Lung (tissue), 12 donors: ENCODE measurements around the gene PCDHB15. TPM values are rescaled to one million over a fixed set of nuclear protein-coding genes. Genes with fewer than 3 reads are reported as not detected.
"Not testable (repeated sequence)": the region's sequence is repeated elsewhere in the genome, so short reads cannot be mapped to it uniquely, and the experiment has no call there.

Experiments
- ATAC-seq: fragments of 200-7000 bp; cut with Tn5 transposase; one replicate; pipeline ENCODE4 v1.9.1; 2020; ENCODE audit warnings: moderate number of reproducible peaks; ENCODE audit not compliant: insufficient read depth, low FRiP score
- DNase-seq, 3 donors: peaks; one replicate each; pipeline ENCODE4 v3.0.0-alpha.2; 2013 to 2017
- H3K27ac ChIP-seq, 2 donors: one replicate each; pipeline ENCODE4 v1.5.1; 2013; ENCODE audit warnings: mild to moderate bottlenecking in 2 of 2, moderate library complexity in 2 of 2, control low read depth in 1 of 2, inconsistent platforms in 1 of 2, low read depth in 1 of 2, low read length in 1 of 2
- H3K27me3 ChIP-seq, 3 donors: one replicate each; pipeline ENCODE4 v1.5.1; 2013; ENCODE audit warnings: low read length in 2 of 3; ENCODE audit not compliant: control insufficient read depth in 3 of 3, insufficient read depth in 3 of 3
- H3K36me3 ChIP-seq, 4 donors: one replicate each; pipeline ENCODE4 v1.5.1; 2013; ENCODE audit warnings: low read length in 4 of 4, mild to moderate bottlenecking in 1 of 4, moderate library complexity in 1 of 4; ENCODE audit not compliant: control insufficient read depth in 4 of 4, insufficient read depth in 4 of 4
- H3K4me1 ChIP-seq, 5 donors: one replicate each; pipeline ENCODE4 v1.5.1; 2013; ENCODE audit warnings: low read length in 5 of 5, mild to moderate bottlenecking in 2 of 5, moderate library complexity in 1 of 5; ENCODE audit not compliant: control insufficient read depth in 5 of 5, insufficient read depth in 5 of 5
- H3K4me3 ChIP-seq: one replicate; pipeline ENCODE4 v1.5.1; 2013; ENCODE audit warnings: mild to moderate bottlenecking, control low read depth, moderate library complexity
- H3K9ac ChIP-seq, 2 donors: one replicate each; pipeline ENCODE4 v1.5.1; 2013; ENCODE audit warnings: low read length in 2 of 2, control low read depth in 1 of 2; ENCODE audit not compliant: insufficient read depth in 1 of 2
- H3K9me3 ChIP-seq, 4 donors: one replicate each; pipeline ENCODE4 v1.5.1; 2013; ENCODE audit warnings: low read length in 3 of 4, mild to moderate bottlenecking in 1 of 4, moderate library complexity in 1 of 4; ENCODE audit not compliant: control insufficient read depth in 4 of 4, insufficient read depth in 3 of 4
- WGBS, 2 donors: extraction: QIAGEN DNeasy Blood & Tissue Kit; methylation state at CpG; one replicate each; pipeline ENCODE4 v1.1.7; 2013; 5-methylcytosine and 5-hydroxymethylcytosine counted together
- polyA plus RNA-seq, 2 donors: library from polyadenylated mRNA; stranded (reverse); fragments of 200-250 nt; gene quantifications; one replicate each; pipeline ENCODE4 v1.2.1, GENCODE V29; 2013
- total RNA-seq, 2 donors: library from RNA; depleted of rRNA in 1 of 2; stranded (reverse); fragments of >200 nt in 1 of 2; gene quantifications; one replicate each; pipeline ENCODE4 v1.2.1, GENCODE V29; 2014 to 2021
- TF ChIP-seq, protein P1 (sequence below): IDR thresholded peaks from 2 replicates; pipeline ENCODE4 v1.5.1; 2012; ENCODE audit warnings: mild to moderate bottlenecking; ENCODE audit errors: control extremely low read depth, extremely low read depth
- donor health status: control.
- donor health status: control.
- donor health status: Bipolar disorder and iron deficiency.
- donor health status: healthy.
- donor health status: DM: yes; HTN: yes; CAD: no.

PCDHB15 gene
- total and polyA plus RNA-seq, 4 donors: 1.4 to 8.0 (median 2.5) TPM

DNA sequence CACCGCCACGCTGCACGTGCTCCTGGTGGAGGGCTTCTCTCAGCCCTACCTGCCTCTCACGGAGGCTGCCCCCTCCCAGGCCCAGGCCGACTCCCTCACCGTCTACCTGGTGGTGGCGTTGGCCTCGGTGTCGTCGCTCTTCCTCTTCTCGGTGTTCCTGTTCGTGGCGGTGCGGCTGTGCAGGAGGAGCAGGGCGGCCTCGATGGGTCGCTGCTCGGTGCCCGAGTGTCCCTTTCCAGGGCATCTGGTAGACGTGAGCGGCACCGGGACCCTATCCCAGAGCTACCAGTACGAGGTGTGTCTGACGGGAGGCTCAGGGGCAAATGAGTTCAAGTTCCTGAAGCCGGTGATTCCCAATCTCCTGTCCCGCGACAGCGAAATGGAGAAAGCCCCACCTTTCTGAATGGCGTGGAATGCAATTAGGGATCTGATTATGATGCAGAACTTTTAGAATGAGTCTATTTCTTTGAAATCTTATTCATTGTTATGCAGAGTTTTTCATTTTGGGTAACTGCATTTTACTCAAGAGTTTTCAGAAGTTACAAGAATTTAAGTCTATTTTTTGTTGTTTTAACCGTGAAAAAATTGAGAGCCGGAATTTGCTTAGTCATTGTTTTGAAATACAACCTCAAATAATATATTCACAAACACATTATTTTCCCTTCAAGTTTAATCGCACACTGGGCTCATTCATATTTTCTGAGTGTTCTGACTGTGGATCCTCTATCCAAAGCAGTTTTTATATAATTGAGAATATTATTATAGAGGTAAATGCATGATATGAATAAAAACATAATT, 8.5 kb upstream of the PCDHB15 start:
- Histone ChIP-seq H3K4me1 (no peaks in the 10 kb centered on the region), H3K9me3 (peaks cover 10 to 54% (median 28%) of the 10 kb centered on the region in 4 donors), H3K27me3 (no peaks in the 10 kb centered on the region), H3K27ac (no peak overlapping the region), H3K4me3 (no peak overlapping the region), H3K9ac (no peak overlapping the region), H3K36me3 (peaks cover 0 to 4% (median 0%) of the 10 kb centered on the region in 4 donors)
- 18 to 20% methylated on average over 32 of the region's 32 CpGs for WGBS, 2 donors
- ATAC-seq: no peak
- no peak for DNase-seq
- TF ChIP-seq, protein P1, sequence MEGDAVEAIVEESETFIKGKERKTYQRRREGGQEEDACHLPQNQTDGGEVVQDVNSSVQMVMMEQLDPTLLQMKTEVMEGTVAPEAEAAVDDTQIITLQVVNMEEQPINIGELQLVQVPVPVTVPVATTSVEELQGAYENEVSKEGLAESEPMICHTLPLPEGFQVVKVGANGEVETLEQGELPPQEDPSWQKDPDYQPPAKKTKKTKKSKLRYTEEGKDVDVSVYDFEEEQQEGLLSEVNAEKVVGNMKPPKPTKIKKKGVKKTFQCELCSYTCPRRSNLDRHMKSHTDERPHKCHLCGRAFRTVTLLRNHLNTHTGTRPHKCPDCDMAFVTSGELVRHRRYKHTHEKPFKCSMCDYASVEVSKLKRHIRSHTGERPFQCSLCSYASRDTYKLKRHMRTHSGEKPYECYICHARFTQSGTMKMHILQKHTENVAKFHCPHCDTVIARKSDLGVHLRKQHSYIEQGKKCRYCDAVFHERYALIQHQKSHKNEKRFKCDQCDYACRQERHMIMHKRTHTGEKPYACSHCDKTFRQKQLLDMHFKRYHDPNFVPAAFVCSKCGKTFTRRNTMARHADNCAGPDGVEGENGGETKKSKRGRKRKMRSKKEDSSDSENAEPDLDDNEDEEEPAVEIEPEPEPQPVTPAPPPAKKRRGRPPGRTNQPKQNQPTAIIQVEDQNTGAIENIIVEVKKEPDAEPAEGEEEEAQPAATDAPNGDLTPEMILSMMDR: no peak

DNA sequence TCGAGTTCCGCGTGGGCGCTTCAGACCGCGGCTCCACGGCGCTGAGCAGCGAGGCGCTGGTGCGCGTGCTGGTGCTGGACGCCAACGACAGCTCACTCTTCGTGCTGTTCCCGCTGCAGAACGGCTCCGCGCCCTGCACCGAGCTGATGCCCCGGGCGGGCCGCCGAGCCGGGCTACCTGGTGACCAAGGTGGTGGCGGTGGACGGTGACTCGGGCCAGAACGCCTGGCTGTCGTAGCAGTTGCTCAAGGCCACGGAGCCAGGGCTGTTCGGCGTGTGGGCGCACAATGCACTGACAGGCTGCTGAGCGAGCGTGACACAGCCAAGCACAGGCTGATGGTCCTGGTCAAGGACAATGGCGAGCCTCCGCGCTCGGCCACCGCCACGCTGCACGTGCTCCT, 3.7 kb upstream of the PCDHB15 start:
- Histone ChIP-seq H3K36me3 (peaks cover 0 to 7% (median 0%) of the 10 kb centered on the region in 4 donors), H3K4me1 (no peaks in the 10 kb centered on the region), H3K9ac (no peak overlapping the region), H3K9me3 (peaks cover 6 to 44% (median 29%) of the 10 kb centered on the region in 4 donors), H3K27me3 (no peaks in the 10 kb centered on the region), H3K4me3 (no peak overlapping the region), H3K27ac (no peak overlapping the region)
- 23 to 26% methylated on average over 39 to 43 of the region's 43 CpGs for WGBS, 2 donors
- TF ChIP-seq, protein P1: no peak
- no peak for ATAC-seq
- no peak for DNase-seq

DNA sequence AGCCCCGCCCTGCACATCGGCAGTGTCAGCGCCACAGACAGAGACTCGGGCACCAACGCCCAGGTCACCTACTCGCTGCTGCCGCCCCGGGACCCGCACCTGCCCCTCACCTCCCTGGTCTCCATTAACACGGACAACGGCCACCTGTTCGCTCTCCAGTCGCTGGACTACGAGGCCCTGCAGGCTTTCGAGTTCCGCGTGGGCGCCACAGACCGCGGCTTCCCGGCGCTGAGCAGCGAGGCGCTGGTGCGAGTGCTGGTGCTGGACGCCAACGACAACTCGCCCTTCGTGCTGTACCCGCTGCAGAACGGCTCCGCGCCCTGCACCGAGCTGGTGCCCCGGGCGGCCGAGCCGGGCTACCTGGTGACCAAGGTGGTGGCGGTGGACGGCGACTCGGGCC, 1.8 kb downstream of the PCDHB15 start:
- H3K9ac ChIP-seq, H3K4me1 ChIP-seq, ATAC-seq, H3K4me3 ChIP-seq, H3K27me3 ChIP-seq, H3K27ac ChIP-seq, DNase-seq: not testable (repeated sequence)
- 36% methylated on average over 16 to 34 of the region's 42 CpGs for WGBS, 2 donors
- Histone ChIP-seq H3K36me3 (peaks cover 0 to 12% (median 1%) of the 10 kb centered on the region in 4 donors), H3K9me3 (peaks cover 5 to 45% (median 35%) of the 10 kb centered on the region in 4 donors)

DNA sequence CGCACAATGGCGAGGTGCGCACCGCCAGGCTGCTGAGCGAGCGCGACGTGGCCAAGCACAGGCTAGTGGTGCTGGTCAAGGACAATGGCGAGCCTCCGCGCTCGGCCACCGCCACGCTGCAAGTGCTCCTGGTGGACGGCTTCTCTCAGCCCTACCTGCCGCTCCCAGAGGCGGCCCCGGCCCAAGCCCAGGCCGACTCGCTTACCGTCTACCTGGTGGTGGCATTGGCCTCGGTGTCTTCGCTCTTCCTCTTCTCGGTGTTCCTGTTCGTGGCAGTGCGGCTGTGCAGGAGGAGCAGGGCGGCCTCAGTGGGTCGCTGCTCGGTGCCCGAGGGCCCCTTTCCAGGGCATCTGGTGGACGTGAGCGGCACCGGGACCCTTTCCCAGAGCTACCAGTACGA, 2.2 kb downstream of the PCDHB15 start:
- ATAC-seq, H3K27ac ChIP-seq, H3K9ac ChIP-seq, H3K4me1 ChIP-seq, H3K4me3 ChIP-seq, H3K27me3 ChIP-seq, DNase-seq: not testable (repeated sequence)
- Histone ChIP-seq H3K9me3 (peaks cover 5 to 46% (median 36%) of the 10 kb centered on the region in 4 donors), H3K36me3 (peaks cover 0 to 12% (median 1%) of the 10 kb centered on the region in 4 donors)
- WGBS, 2 donors: 46 to 57% methylated on average over 34 of the region's 34 CpGs
